ENCODE data around the gene GTPBP1. TPM values are rescaled to one million over a fixed set of nuclear protein-coding genes. Genes with fewer than 3 reads are reported as not detected.

The GTPBP1 gene
- total and polyA plus RNA-seq, 2 of the 13 experiments (the other 11 are each of a cell fraction or from before 2014, with no cell fraction given): 22.3 to 27.0 TPM

DNA sequence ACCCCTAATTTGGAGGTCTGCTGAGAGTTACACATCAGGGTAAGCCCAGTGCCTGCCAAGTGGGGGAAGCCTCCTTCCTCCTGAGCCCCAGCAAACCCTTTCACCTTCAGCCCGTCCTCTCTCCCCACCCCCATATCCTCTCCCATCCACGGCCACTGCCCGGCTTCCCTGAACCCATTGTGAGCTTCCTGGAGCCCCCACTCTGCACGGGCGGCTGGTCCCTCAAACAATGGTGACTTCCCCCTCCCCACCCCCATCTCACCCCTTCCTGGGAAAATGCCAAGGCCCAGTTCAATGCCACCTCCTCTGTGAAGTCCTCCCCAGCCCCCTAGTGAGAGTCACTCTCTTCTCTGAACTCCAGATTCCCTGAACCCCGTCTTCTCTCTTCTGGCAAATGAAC lies 70.3 kb downstream of the GTPBP1 start:
- Histone ChIP-seq H3K4me1 (ENCODE audit: insufficient read depth, low read length) (peaks cover 17% of the 10 kb centered on the region; the same call in 1 of the 2 replicates), H2AFZ (ENCODE audit: low read length) (no peak overlapping the region), H4K20me1 (ENCODE audit: insufficient read depth, low read length) (no peaks in the 10 kb centered on the region), H3K27ac (ENCODE audit: extremely low read length, insufficient read depth, low read length) (no peak overlapping the region), H3K79me2 (ENCODE audit: insufficient read depth, low read length) (no peaks in the 10 kb centered on the region), H3K4me2 (ENCODE audit: low read depth, low read length) (no peak overlapping the region), H3K36me3 (replicated peaks in 1 of 2; ENCODE audit: control insufficient read depth in 1 of 2, insufficient read depth in 2 of 2, low read length in 2 of 2) (no peaks in the 10 kb centered on the region), H3K27me3 (ENCODE audit: control insufficient read depth in 1 of 2, insufficient read depth in 2 of 2, low read length in 2 of 2) (0 out of 5 replicates have a peak, but pooled peaks cover 0 to 3% of the 10 kb centered on the region in 2 experiments), H3K4me3 (replicated peaks in 1 of 3; ENCODE audit: insufficient read depth in 1 of 3, low read depth in 2 of 3, low read length in 3 of 3) (no peak overlapping the region), H3K9me3 (ENCODE audit: low read length) (no peaks in the 10 kb centered on the region), H3K9ac (ENCODE audit: insufficient read depth, low read depth, low read length) (no peak overlapping the region)
- BruUV-seq (replicated peaks): no TSS peak
- WGBS (ENCODE audit: low lambda C conversion rate): 28% methylated on average over 6 of the region's 6 CpGs
- ChIA-PET POLR2A (no interaction called here), CTCF (ENCODE audit: low intra/inter-chr PET ratio, low total read pairs) (no interaction called here)
- DNase-seq (ENCODE audit: low spot score) (no peak), FAIRE-seq (no peak), ATAC-seq (no peak)
- TF ChIP-seq, protein P1, sequence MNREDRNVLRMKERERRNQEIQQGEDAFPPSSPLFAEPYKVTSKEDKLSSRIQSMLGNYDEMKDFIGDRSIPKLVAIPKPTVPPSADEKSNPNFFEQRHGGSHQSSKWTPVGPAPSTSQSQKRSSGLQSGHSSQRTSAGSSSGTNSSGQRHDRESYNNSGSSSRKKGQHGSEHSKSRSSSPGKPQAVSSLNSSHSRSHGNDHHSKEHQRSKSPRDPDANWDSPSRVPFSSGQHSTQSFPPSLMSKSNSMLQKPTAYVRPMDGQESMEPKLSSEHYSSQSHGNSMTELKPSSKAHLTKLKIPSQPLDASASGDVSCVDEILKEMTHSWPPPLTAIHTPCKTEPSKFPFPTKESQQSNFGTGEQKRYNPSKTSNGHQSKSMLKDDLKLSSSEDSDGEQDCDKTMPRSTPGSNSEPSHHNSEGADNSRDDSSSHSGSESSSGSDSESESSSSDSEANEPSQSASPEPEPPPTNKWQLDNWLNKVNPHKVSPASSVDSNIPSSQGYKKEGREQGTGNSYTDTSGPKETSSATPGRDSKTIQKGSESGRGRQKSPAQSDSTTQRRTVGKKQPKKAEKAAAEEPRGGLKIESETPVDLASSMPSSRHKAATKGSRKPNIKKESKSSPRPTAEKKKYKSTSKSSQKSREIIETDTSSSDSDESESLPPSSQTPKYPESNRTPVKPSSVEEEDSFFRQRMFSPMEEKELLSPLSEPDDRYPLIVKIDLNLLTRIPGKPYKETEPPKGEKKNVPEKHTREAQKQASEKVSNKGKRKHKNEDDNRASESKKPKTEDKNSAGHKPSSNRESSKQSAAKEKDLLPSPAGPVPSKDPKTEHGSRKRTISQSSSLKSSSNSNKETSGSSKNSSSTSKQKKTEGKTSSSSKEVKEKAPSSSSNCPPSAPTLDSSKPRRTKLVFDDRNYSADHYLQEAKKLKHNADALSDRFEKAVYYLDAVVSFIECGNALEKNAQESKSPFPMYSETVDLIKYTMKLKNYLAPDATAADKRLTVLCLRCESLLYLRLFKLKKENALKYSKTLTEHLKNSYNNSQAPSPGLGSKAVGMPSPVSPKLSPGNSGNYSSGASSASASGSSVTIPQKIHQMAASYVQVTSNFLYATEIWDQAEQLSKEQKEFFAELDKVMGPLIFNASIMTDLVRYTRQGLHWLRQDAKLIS (CRISPR knock-in tag; IDR thresholded peaks at IDR 0.05): no peak
- TF ChIP-seq, protein P2, sequence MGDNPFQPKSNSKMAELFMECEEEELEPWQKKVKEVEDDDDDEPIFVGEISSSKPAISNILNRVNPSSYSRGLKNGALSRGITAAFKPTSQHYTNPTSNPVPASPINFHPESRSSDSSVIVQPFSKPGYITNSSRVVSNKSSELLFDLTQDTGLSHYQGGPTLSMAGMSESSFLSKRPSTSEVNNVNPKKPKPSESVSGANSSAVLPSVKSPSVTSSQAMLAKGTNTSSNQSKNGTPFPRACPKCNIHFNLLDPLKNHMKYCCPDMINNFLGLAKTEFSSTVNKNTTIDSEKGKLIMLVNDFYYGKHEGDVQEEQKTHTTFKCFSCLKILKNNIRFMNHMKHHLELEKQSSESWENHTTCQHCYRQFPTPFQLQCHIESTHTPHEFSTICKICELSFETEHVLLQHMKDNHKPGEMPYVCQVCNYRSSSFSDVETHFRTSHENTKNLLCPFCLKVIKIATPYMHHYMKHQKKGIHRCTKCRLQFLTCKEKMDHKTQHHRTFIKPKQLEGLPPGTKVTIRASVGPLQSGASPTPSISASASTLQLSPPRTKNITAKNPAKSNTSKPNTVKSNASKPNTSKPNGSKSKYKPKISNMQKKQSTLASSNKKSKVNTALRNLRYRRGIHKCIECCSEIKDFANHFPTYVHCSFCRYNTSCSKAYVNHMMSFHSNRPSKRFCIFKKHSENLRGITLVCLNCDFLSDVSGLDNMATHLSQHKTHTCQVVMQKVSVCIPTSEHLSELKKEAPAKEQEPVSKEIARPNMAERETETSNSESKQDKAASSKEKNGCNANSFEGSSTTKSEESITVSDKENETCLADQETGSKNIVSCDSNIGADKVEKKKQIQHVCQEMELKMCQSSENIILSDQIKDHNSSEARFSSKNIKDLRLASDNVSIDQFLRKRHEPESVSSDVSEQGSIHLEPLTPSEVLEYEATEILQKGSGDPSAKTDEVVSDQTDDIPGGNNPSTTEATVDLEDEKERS (CRISPR knock-in tag; IDR thresholded peaks at IDR 0.05): no peak
- TF ChIP-seq FLYWCH1 (CRISPR knock-in tag; IDR thresholded peaks at IDR 0.05) (no peak), ZNF101 (CRISPR knock-in tag; IDR thresholded peaks at IDR 0.05; ENCODE audit: borderline replicate concordance, low read depth) (no peak)
- TF ChIP-seq, protein P3, sequence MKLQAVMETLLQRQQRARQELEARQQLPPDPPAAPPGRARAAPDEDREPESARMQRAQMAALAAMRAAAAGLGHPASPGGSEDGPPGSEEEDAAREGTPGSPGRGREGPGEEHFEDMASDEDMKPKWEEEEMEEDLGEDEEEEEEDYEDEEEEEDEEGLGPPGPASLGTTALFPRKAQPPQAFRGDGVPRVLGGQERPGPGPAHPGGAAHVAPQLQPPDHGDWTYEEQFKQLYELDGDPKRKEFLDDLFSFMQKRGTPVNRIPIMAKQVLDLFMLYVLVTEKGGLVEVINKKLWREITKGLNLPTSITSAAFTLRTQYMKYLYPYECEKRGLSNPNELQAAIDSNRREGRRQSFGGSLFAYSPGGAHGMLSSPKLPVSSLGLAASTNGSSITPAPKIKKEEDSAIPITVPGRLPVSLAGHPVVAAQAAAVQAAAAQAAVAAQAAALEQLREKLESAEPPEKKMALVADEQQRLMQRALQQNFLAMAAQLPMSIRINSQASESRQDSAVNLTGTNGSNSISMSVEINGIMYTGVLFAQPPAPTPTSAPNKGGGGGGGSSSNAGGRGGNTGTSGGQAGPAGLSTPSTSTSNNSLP (IDR thresholded peaks at IDR 0.05; ENCODE audit: low read depth, low read length): no peak
- intact Hi-C loops (cut with micrococcal nuclease; ENCODE audit: unreplicated experiment) (no loop called here), in situ Hi-C loops (cut with HindIII; ENCODE audit: extremely low pct_ligation_motif_present, low pct_unique_long_range_greater_than_20kb) (no loop called here)
